Measurements from ENCODE around the gene SYNDIG1. TPM values are rescaled to one million over a fixed set of nuclear protein-coding genes. Genes with fewer than 3 reads are reported as not detected.

SYNDIG1 gene
- total and polyA plus RNA-seq, 2 of the 4 experiments (the other 2 are of a cell fraction) = not detected

DNA sequence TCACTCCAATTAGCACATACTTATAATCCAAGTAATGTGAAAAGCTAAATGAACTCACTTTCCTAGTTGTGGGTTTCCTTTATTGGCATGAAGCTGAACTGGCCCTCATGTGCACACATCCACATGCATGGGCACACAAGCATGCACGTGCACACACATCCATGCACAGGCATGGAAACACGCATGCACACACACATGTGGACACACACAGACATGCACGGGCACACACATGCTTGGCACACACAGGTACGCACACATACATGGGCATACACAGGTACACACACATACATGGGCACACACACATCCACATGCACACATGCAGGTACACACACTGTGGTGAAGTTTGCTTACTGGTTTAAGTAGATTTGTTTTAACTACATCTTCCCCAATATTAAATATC lies 23.8 kb downstream of the SYNDIG1 start:
- no peak for DNase-seq
- Histone ChIP-seq H3K14ac (replicated peaks; ENCODE audit: low read depth, low read length) (no peak overlapping the region), H2BK15ac (ENCODE audit: low read depth, low read length) (no peak overlapping the region), H3K4me3 (ENCODE audit: insufficient read depth, low read depth, low read length) (no peak overlapping the region), H2BK20ac (ENCODE audit: low read depth, low read length) (no peak overlapping the region), H4K91ac (ENCODE audit: insufficient read depth, low read depth, low read length) (no peak overlapping the region), H2AFZ (replicated peaks; ENCODE audit: low read length, poor library complexity) (peak overlapping the region; percentile 72), H4K20me1 (ENCODE audit: insufficient read depth, low read length) (no peaks in the 10 kb centered on the region), H2BK5ac (ENCODE audit: low read depth, low read length, poor library complexity, severe bottlenecking) (no peak overlapping the region), H3K4ac (ENCODE audit: low read depth, low read length) (no peak overlapping the region), H3K27ac (ENCODE audit: insufficient read depth, low read length) (no peak overlapping the region), H2AK9ac (replicated peaks; ENCODE audit: low read depth, low read length, poor library complexity) (no peak overlapping the region), H3K4me2 (ENCODE audit: low read depth, low read length) (no peak overlapping the region), H2AK5ac (ENCODE audit: low read depth, low read length) (no peak overlapping the region), H3K27me3 (ENCODE audit: control insufficient read depth, insufficient read depth, low read length) (no peaks in the 10 kb centered on the region), H2BK120ac (ENCODE audit: low read depth, low read length) (no peak overlapping the region), H3K79me1 (ENCODE audit: low read depth in 1 of 2, low read length in 2 of 2) (no peaks in the 10 kb centered on the region), H3K56ac (ENCODE audit: extremely low read depth, insufficient read depth, low read length) (no peak overlapping the region), H3K18ac (ENCODE audit: low read depth, low read length) (no peak overlapping the region), H4K8ac (ENCODE audit: low read depth in 2 of 2, low read length in 2 of 2) (no peak overlapping the region), H3K4me1 (ENCODE audit: control insufficient read depth, insufficient read depth, low read length) (no peaks in the 10 kb centered on the region), H3K9me1 (ENCODE audit: insufficient read depth, low read length) (peaks cover 7% of the 10 kb centered on the region; the same call in 1 of the 2 replicates), H3K9me3 (ENCODE audit: control insufficient read depth, insufficient read depth, low read length) (no peaks in the 10 kb centered on the region), H3K36me3 (ENCODE audit: control insufficient read depth, insufficient read depth, low read length) (no peaks in the 10 kb centered on the region), H4K5ac (ENCODE audit: low read depth, low read length) (no peak overlapping the region), H3K9ac (ENCODE audit: low read depth, low read length) (no peak overlapping the region), H3K23ac (ENCODE audit: low read depth, low read length) (no peak overlapping the region)
- no TSS peak for BruUV-seq (replicated peaks)
- WGBS, 2 experiments (ENCODE audit: extremely low coverage in 2 of 2, insufficient read length in 1 of 2) = 60% methylated on average over 1 of the region's 4 CpGs; no CpG with 5 or more reads in 1 of the 2 experiments
- TF ChIP-seq CEBPB (IDR thresholded peaks at IDR 0.05; ENCODE audit: low read depth, low read length) (no peak), NFE2L2 (IDR thresholded peaks at IDR 0.05; ENCODE audit: low read depth, low read length) (no peak), MAFK (IDR thresholded peaks at IDR 0.05; ENCODE audit: low read depth, low read length) (no peak), MXI1 (IDR thresholded peaks at IDR 0.05; ENCODE audit: borderline replicate concordance, low read depth, low read length) (no peak)
- TF ChIP-seq, protein P1, sequence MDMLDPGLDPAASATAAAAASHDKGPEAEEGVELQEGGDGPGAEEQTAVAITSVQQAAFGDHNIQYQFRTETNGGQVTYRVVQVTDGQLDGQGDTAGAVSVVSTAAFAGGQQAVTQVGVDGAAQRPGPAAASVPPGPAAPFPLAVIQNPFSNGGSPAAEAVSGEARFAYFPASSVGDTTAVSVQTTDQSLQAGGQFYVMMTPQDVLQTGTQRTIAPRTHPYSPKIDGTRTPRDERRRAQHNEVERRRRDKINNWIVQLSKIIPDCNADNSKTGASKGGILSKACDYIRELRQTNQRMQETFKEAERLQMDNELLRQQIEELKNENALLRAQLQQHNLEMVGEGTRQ (IDR thresholded peaks at IDR 0.05; ENCODE audit: low read depth, low read length) = no peak
- no peak for ATAC-seq (ENCODE audit: low read depth)
- dilution Hi-C loops (cut with HindIII; ENCODE audit: low sequenced_read_pairs, unreplicated experiment) = no loop called here
- ChIA-PET CTCF (no interaction called here), POLR2A (ENCODE audit: unreplicated experiment) (no interaction called here)
- intact Hi-C loops (cut with micrococcal nuclease) = no loop called here
- in situ Hi-C loops (cut with MboI; ENCODE audit: low sequenced_read_pairs) = no loop called here

Measured in IMR-90 (cell line).